H1 (cell line): ENCODE data around the gene UBXN11. TPM values are rescaled to one million over a fixed set of nuclear protein-coding genes. Genes with fewer than 3 reads are reported as not detected.

Source experiments
- CTCF ChIA-PET: fragments of 300-600 bp; sonication (Branson Sonifier 250); formaldehyde crosslinking; loops from one replicate; lab custom pipeline; 2021; ENCODE audit not compliant: partially characterized antibody; lab: Charles Lee
- POLR2A ChIA-PET: fragments of 300-600 bp; sonication (Branson Sonifier 250); formaldehyde crosslinking; loops from one replicate; lab custom pipeline; 2021; ENCODE audit warnings: inconsistent platforms; ENCODE audit not compliant: partially characterized antibody; lab: Charles Lee
- DNase-seq, 2 experiments: peaks; one replicate each; pipeline versions ENCODE4 v3.0.0 to v3.0.0-alpha.2; 2010 to 2022; ENCODE audit warnings: low spot score in 2 of 2, low read depth in 1 of 2, mixed read lengths in 1 of 2
- FAIRE-seq: peaks from 2 replicates; lab custom pipeline; 2011; peaks lifted over from hg19 to GRCh38; lab: Jason Lieb, UNC
- H2AFZ ChIP-seq: 2 replicates; pipeline ENCODE4 v1.8.1; 2012; ENCODE audit warnings: low read length, inconsistent platforms
- H2AK5ac ChIP-seq: 2 replicates; pipeline ENCODE4 v1.6.1; 2013; ENCODE audit warnings: low read depth, low read length
- H2BK120ac ChIP-seq: replicated peaks from 2 replicates; pipeline ENCODE3; 2013; ENCODE audit warnings: low read depth, low read length, inconsistent platforms
- H2BK12ac ChIP-seq: 2 replicates; pipeline ENCODE4 v1.6.1; 2013; ENCODE audit warnings: low read depth, low read length
- H2BK15ac ChIP-seq: 2 replicates; pipeline ENCODE4 v1.6.1; 2013; ENCODE audit warnings: low read length
- H2BK20ac ChIP-seq: 2 replicates; pipeline ENCODE4 v1.6.1; 2013; ENCODE audit warnings: low read length
- H2BK5ac ChIP-seq: 2 replicates; pipeline ENCODE4 v1.6.1; 2013; ENCODE audit warnings: low read depth, low read length
- H3K14ac ChIP-seq: 2 replicates; pipeline ENCODE4 v1.6.1; 2013; ENCODE audit warnings: inconsistent platforms; ENCODE audit not compliant: insufficient read length
- H3K18ac ChIP-seq: 2 replicates; pipeline ENCODE4 v1.6.1; 2013; ENCODE audit warnings: low read length; ENCODE audit errors: extremely low read depth
- H3K23ac ChIP-seq: 2 replicates; pipeline ENCODE4 v1.6.1; 2013; ENCODE audit warnings: inconsistent platforms; ENCODE audit not compliant: insufficient read length
- H3K23me2 ChIP-seq: 2 replicates; pipeline ENCODE4 v1.6.1; 2013; ENCODE audit warnings: low read depth, low read length
- H3K27ac ChIP-seq: 2 replicates; pipeline ENCODE4 v1.6.1; 2011; ENCODE audit warnings: low read depth, low read length, inconsistent platforms
- H3K27me3 ChIP-seq, 4 experiments: replicated peaks in 1 of 4; 1 replicate in 1 of 4; 2 replicates in 3 of 4; pipeline versions ENCODE4 v1.6.1 to v1.8.1; 2011 to 2013; ENCODE audit warnings: low read length in 3 of 4, mild to moderate bottlenecking in 3 of 4, inconsistent platforms in 2 of 4, mixed read lengths in 2 of 4, moderate library complexity in 1 of 4; ENCODE audit not compliant: control insufficient read depth in 3 of 4, insufficient read depth in 3 of 4; ENCODE audit errors: extremely low read depth in 1 of 4
- H3K36me3 ChIP-seq, 4 experiments: 2 replicates each; pipeline versions ENCODE4 v1.6.1 to v1.8.1; 2011 to 2013; ENCODE audit warnings: mild to moderate bottlenecking in 4 of 4, low read length in 3 of 4, moderate library complexity in 2 of 4, control low read depth in 1 of 4, inconsistent platforms in 1 of 4; ENCODE audit not compliant: insufficient read depth in 4 of 4, control insufficient read depth in 2 of 4
- H3K4ac ChIP-seq: replicated peaks from 2 replicates; pipeline ENCODE3; 2013; ENCODE audit warnings: low read length, low read depth, mixed read lengths, inconsistent platforms; ENCODE audit not compliant: insufficient read length
- H3K4me1 ChIP-seq, 4 experiments: replicated peaks in 1 of 4; 1 replicate in 1 of 4; 2 replicates in 3 of 4; pipeline versions ENCODE4 v1.6.1 to v1.8.1; 2011 to 2013; ENCODE audit warnings: low read length in 3 of 4, inconsistent platforms in 2 of 4, mixed read lengths in 1 of 4; ENCODE audit not compliant: insufficient read depth in 4 of 4, control insufficient read depth in 3 of 4
- H3K4me2 ChIP-seq, 2 experiments: 2 replicates each; pipeline versions ENCODE4 v1.6.1 to v1.8.1; 2011 to 2013; ENCODE audit warnings: low read depth in 2 of 2, low read length in 2 of 2, control low read depth in 1 of 2, inconsistent platforms in 1 of 2, mild to moderate bottlenecking in 1 of 2; ENCODE audit not compliant: insufficient read depth in 1 of 2
- H3K4me3 ChIP-seq, 4 experiments: fragments of 200-600, 300-600 bp in 1 of 4; sonication (generic), shearing (Covaris generic), sonication (Bioruptor Twin) in 1 of 4; 2 replicates each; pipeline versions ENCODE4 v1.5.1 to v1.8.1; 2011 to 2016; ENCODE audit warnings: low read length in 4 of 4, low read depth in 3 of 4, control low read depth in 2 of 4, inconsistent platforms in 2 of 4, mild to moderate bottlenecking in 2 of 4, mixed read lengths in 1 of 4, moderate library complexity in 1 of 4; ENCODE audit not compliant: insufficient read depth in 2 of 4; ENCODE audit errors: extremely low read depth in 1 of 4
- H3K56ac ChIP-seq: replicated peaks from 2 replicates; pipeline ENCODE3; 2013; ENCODE audit warnings: low read depth, mild to moderate bottlenecking, mixed read lengths, low read length, inconsistent platforms; ENCODE audit not compliant: insufficient read length
- H3K79me1 ChIP-seq: 2 replicates; pipeline ENCODE4 v1.6.1; 2013; ENCODE audit warnings: low read depth, low read length, control low read depth
- H3K79me2 ChIP-seq, 2 experiments: 2 replicates each; pipeline versions ENCODE4 v1.6.1 to v1.8.1; 2012 to 2013; ENCODE audit warnings: low read length in 2 of 2, mild to moderate bottlenecking in 2 of 2, inconsistent platforms in 1 of 2; ENCODE audit not compliant: insufficient read depth in 2 of 2, control insufficient read depth in 1 of 2
- H3K9ac ChIP-seq, 4 experiments: replicated peaks in 1 of 4; 1 replicate in 1 of 4; 2 replicates in 3 of 4; pipeline versions ENCODE4 v1.6.1 to v1.8.1; 2011 to 2013; ENCODE audit warnings: low read depth in 3 of 4, low read length in 3 of 4, control low read depth in 2 of 4, mild to moderate bottlenecking in 2 of 4, moderate library complexity in 2 of 4, inconsistent platforms in 1 of 4; ENCODE audit errors: extremely low read depth in 1 of 4
- H3K9me3 ChIP-seq, 2 experiments: 2 replicates each; pipeline versions ENCODE4 v1.6.1 to v1.8.1; 2012 to 2013; ENCODE audit warnings: mild to moderate bottlenecking in 2 of 2, moderate library complexity in 2 of 2, control low read depth in 1 of 2, inconsistent platforms in 1 of 2, low read depth in 1 of 2, low read length in 1 of 2, mixed read lengths in 1 of 2; ENCODE audit not compliant: insufficient read depth in 2 of 2
- H4K20me1 ChIP-seq, 2 experiments: replicated peaks in 1 of 2; 2 replicates each; pipeline versions ENCODE3 to v1.8.1; 2011 to 2013; ENCODE audit warnings: inconsistent platforms in 2 of 2, low read length in 2 of 2, mild to moderate bottlenecking in 1 of 2; ENCODE audit not compliant: insufficient read depth in 2 of 2, control insufficient read depth in 1 of 2
- H4K5ac ChIP-seq: 2 replicates; pipeline ENCODE4 v1.6.1; 2013; ENCODE audit warnings: low read length, low read depth, mixed read lengths, inconsistent platforms; ENCODE audit not compliant: insufficient read length
- H4K8ac ChIP-seq: 2 replicates; pipeline ENCODE4 v1.8.0; 2013; ENCODE audit warnings: mild to moderate bottlenecking, moderate library complexity, low read length, inconsistent platforms; ENCODE audit not compliant: insufficient read depth; ENCODE audit errors: extremely low read depth
- H4K91ac ChIP-seq: replicated peaks from 2 replicates; pipeline ENCODE3; 2013; ENCODE audit warnings: low read length, mixed read lengths, inconsistent platforms; ENCODE audit not compliant: insufficient read length
- KDM1A ChIP-seq: fragments of 200-600, 300-600 bp; sonication (generic); IDR thresholded peaks from 2 replicates; pipeline ENCODE4 v1.7.1; 2016; ENCODE audit warnings: mild to moderate bottlenecking, low read length, borderline replicate concordance
- NANOG ChIP-seq: IDR thresholded peaks from 2 replicates; pipeline ENCODE4 v1.6.1; 2011; ENCODE audit warnings: low read length, low read depth, mild to moderate bottlenecking, inconsistent platforms; ENCODE audit not compliant: insufficient read depth, poor library complexity, severe bottlenecking
- WGBS, 2 experiments: shearing (Covaris generic) in 1 of 2; methylation state at CpG; one replicate each; pipeline versions ENCODE4 v1.1.6 to v1.1.7; 2013 to 2015; ENCODE audit warnings: low lambda C conversion rate in 2 of 2, mixed read lengths in 2 of 2, inconsistent platforms in 1 of 2, low coverage in 1 of 2, missing lambda C conversion rate in 1 of 2; ENCODE audit not compliant: insufficient replicate concordance in 2 of 2, insufficient coverage in 1 of 2, insufficient read length in 1 of 2; ENCODE audit errors: extremely low coverage in 1 of 2, missing lambda C conversion rate in 1 of 2; 5-methylcytosine and 5-hydroxymethylcytosine counted together
- polyA plus RNA-seq, 7 experiments: library from polyadenylated mRNA; depleted of rRNA in 3 of 7; stranded (reverse) in 5 of 7; unstranded in 2 of 7; fragments of >200 nt in 5 of 7; fragments of 200-250 nt in 2 of 7; gene quantifications; 1 replicate in 5 of 7; 2 replicates in 1 of 7; 4 replicates in 1 of 7; pipeline versions ENCODE4 v1.2.1 to v1.2.3, GENCODE V29; 2011 to 2013; ENCODE audit warnings: missing spikeins in 2 of 7, mixed read lengths in 2 of 7
- total RNA-seq: library from RNA; stranded (reverse); fragmentation: NEBNext Ultra II Directional; extraction: Animal tissue kit (Norgen Biotek cat#: 25700); gene quantifications from 2 replicates; pipeline ENCODE4 v1.2.1, GENCODE V29; 2021

The UBXN11 gene
- total and polyA plus RNA-seq, 2 of the 8 experiments (the other 6 are each of a cell fraction or from before 2014, with no cell fraction given): 6.3 to 10.4 TPM

DNA sequence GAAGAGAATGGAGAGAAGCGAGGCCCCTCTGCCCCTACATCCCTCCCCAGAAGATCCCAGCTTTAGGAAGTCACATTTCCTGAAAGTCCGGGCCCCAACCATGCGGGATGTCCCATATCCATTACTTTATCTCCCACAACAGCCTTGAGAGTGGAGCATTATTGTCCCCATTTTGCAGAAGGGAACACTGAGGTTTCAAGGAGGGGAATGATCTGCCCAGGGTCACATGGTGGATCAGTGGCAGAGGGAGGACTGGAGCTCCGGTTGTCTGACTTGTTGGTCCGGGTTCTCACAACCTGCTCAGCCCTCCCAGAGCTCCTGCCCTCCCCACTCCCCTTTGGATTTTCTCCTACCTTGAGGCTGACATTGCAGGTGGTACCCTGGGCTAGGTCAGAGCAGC, 49.7 kb upstream of the UBXN11 start:
- peaks cover 2% of the 10 kb centered on the region; the same call in 1 of the 2 replicates for H3K79me1 ChIP-seq
- no peak overlapping the region; the same call in 1 of the 2 replicates for H4K8ac ChIP-seq
- H3K4ac ChIP-seq: no peak overlapping the region
- no peaks in the 10 kb centered on the region for H3K79me2 ChIP-seq
- no peak overlapping the region for H4K91ac ChIP-seq
- H2BK120ac ChIP-seq: no peak overlapping the region
- no peak overlapping the region for H2BK20ac ChIP-seq
- peaks cover 0 to 8% (median 7%) of the 10 kb centered on the region in 4 experiments; a peak in 3 of 7 replicates for H3K27me3 ChIP-seq
- FAIRE-seq (no peak), DNase-seq (no peak)
- H3K23me2 ChIP-seq: peaks cover 8% of the 10 kb centered on the region; the same call in 1 of the 2 replicates
- H3K14ac ChIP-seq: no peak overlapping the region
- H3K9ac ChIP-seq: no peak overlapping the region
- no peaks in the 10 kb centered on the region for H3K9me3 ChIP-seq
- H3K4me1 ChIP-seq: peaks cover 8 to 34% (median 19%) of the 10 kb centered on the region in 4 experiments
- no peak overlapping the region for H2AK5ac ChIP-seq
- no peak overlapping the region for H3K18ac ChIP-seq
- H2BK5ac ChIP-seq: no peak overlapping the region
- H2BK12ac ChIP-seq: no peak overlapping the region
- 96% methylated on average over 5 of the region's 5 CpGs; no CpG with 5 or more reads in 1 of the 2 experiments for WGBS, 2 experiments
- H2AFZ ChIP-seq: no peak overlapping the region
- POLR2A ChIA-PET: interaction anchor here (2.4 to 3.3 kb wide), 2 partner anchors 10 to 19 kb away, joined by 13 to 16 read pairs; no protein-coding TSS in a partner anchor
- no peak overlapping the region for H3K56ac ChIP-seq
- peak overlapping the region; percentile 6; the same call in 1 of the 2 replicates for H2BK15ac ChIP-seq
- no peaks in the 10 kb centered on the region for H3K36me3 ChIP-seq
- no peak overlapping the region for H3K4me2 ChIP-seq
- no peak overlapping the region for H4K5ac ChIP-seq
- peaks cover 0 to 1% of the 10 kb centered on the region in 2 experiments for H4K20me1 ChIP-seq
- CTCF ChIA-PET: interaction anchor here (0.6 to 5.2 kb wide), 7 partner anchors 8 to 81 kb away, joined by 3 to 25 read pairs (median 4); partner anchors contain the start of gene LIN28A
- no peak overlapping the region for H3K27ac ChIP-seq
- peak; percentile 94 for TF ChIP-seq KDM1A
- TF ChIP-seq NANOG: no peak
- H3K23ac ChIP-seq: no peak overlapping the region
- H3K4me3 ChIP-seq: no peak overlapping the region
